Measurements from ENCODE around the gene FAM124A.

Gene FAM124A

GRCh38 chr13:51222037-51222685 lies at the start of gene FAM124A:
Gene FAM124A (plus strand): TSS chr13:51222398. CDS start chr13:51222502, 104 bp downstream.
- DNase-seq (ENCODE audit: low read depth): no peak
- H3K4me3 ChIP-seq (ENCODE audit: low read length): peak within 1 kb of the TSS; percentile 91
- TF ChIP-seq, protein P1, sequence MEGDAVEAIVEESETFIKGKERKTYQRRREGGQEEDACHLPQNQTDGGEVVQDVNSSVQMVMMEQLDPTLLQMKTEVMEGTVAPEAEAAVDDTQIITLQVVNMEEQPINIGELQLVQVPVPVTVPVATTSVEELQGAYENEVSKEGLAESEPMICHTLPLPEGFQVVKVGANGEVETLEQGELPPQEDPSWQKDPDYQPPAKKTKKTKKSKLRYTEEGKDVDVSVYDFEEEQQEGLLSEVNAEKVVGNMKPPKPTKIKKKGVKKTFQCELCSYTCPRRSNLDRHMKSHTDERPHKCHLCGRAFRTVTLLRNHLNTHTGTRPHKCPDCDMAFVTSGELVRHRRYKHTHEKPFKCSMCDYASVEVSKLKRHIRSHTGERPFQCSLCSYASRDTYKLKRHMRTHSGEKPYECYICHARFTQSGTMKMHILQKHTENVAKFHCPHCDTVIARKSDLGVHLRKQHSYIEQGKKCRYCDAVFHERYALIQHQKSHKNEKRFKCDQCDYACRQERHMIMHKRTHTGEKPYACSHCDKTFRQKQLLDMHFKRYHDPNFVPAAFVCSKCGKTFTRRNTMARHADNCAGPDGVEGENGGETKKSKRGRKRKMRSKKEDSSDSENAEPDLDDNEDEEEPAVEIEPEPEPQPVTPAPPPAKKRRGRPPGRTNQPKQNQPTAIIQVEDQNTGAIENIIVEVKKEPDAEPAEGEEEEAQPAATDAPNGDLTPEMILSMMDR (conservative IDR thresholded peaks at IDR 0.05; ENCODE audit: low read depth, low read length): no peak

- no peak overlapping the region for H3K4me3 ChIP-seq (ENCODE audit: low read length)
- TF ChIP-seq, protein P1 (conservative IDR thresholded peaks at IDR 0.05; ENCODE audit: low read depth, low read length): no peak
- DNase-seq (ENCODE audit: low read depth): no peak
These were observed 47.2 kb upstream of the FAM124A start for GRCh38 chr13:51175021-51175420.

- TF ChIP-seq, protein P1 (conservative IDR thresholded peaks at IDR 0.05; ENCODE audit: low read depth, low read length): no peak
- H3K4me3 ChIP-seq (ENCODE audit: low read length): no peak overlapping the region
- DNase-seq (ENCODE audit: low read depth): no peak
These were observed 46.6 kb upstream of the FAM124A start for GRCh38 chr13:51175639-51176038.

GRCh38 chr13:51177188-51177587 lies 45.0 kb upstream of the FAM124A start:
- no peak overlapping the region for H3K4me3 ChIP-seq (ENCODE audit: low read length)
- DNase-seq (ENCODE audit: low read depth): no peak
- TF ChIP-seq, protein P1 (conservative IDR thresholded peaks at IDR 0.05; ENCODE audit: low read depth, low read length): no peak

DNA sequence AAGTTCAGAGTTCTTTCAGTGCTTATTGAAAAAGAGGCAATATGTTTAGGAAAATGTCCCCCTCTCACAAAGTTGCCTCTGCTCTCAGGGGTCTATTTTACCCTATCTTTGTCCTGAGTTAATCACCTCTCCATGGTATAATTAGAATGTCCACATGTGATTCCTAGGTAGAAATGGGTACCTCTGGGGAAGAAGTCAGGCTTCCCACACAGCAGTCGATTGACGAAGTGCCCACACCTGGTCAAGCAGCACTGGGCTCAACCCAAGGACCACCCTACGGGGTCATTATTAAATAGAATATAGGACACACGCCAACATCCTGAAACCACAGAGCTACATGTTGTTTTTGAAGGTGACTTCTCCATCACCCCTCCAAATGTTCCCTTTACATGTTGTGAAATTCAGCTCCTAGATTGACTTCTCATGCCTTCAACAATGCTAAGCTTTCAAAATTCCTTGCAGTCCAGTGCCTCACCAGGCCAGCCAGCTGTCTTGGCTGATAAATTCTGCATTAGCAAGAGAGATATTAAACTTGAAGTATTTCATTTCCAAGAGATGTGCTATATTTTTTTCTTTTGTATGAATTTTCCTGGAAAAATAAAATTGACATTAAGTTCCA lies 43.6 kb upstream of the FAM124A start:
- TF ChIP-seq, protein P1 (conservative IDR thresholded peaks at IDR 0.05; ENCODE audit: low read depth, low read length): no peak
- no peak for DNase-seq (ENCODE audit: low read depth)
- H3K4me3 ChIP-seq (ENCODE audit: low read length): no peak overlapping the region

- no peak for DNase-seq (ENCODE audit: low read depth)
- no peak overlapping the region for H3K4me3 ChIP-seq (ENCODE audit: low read length)
- TF ChIP-seq, protein P1 (conservative IDR thresholded peaks at IDR 0.05; ENCODE audit: low read depth, low read length): no peak
These were observed 42.7 kb upstream of the FAM124A start for GRCh38 chr13:51179432-51179971.
